ENCODE results near the gene TBL1X. TPM values are rescaled to one million over a fixed set of nuclear protein-coding genes. Genes with fewer than 3 reads are reported as not detected.
"Not testable (repeated sequence)": the region's sequence is repeated elsewhere in the genome, so short reads cannot be mapped to it uniquely, and the experiment has no call there.

Gene TBL1X
- polyA plus RNA-seq, 1 experiment, result 24.9 TPM

DNA sequence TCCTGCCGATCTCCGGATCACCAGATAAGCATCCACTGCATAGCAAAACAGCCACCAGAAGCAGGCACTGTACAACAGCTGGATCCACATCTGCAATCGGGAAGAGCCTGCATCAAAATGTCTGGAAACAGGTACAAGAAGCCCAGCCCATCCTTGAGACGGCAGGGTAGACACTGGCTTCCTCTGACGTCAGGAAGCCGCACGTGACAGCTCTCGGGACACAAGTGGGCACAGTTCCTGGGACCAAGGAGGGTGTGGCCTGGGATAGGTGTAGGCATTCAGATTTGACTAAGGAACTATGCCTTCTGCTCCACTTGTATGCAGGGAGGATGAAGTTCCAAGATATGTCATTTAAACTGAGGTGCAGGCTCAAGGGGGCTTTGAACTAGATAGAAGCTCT, 294.5 kb downstream of the TBL1X start:
- H3K27ac ChIP-seq (ENCODE audit: low read depth, low read length), result no peak overlapping the region
- H3K27me3 ChIP-seq (ENCODE audit: control insufficient read depth, insufficient read depth, low read length), result peaks cover 4% of the 10 kb centered on the region
- DNase-seq (ENCODE audit: low read depth, low spot score), result no peak
- ChIA-PET CTCF (no interaction called here), POLR2A (no interaction called here)
- no peaks in the 10 kb centered on the region for H3K9me3 ChIP-seq (ENCODE audit: control insufficient read depth, insufficient read depth, low read length)
- H3K4me3 ChIP-seq (ENCODE audit: low read depth, low read length), result no peak overlapping the region
- TF ChIP-seq, protein P1, sequence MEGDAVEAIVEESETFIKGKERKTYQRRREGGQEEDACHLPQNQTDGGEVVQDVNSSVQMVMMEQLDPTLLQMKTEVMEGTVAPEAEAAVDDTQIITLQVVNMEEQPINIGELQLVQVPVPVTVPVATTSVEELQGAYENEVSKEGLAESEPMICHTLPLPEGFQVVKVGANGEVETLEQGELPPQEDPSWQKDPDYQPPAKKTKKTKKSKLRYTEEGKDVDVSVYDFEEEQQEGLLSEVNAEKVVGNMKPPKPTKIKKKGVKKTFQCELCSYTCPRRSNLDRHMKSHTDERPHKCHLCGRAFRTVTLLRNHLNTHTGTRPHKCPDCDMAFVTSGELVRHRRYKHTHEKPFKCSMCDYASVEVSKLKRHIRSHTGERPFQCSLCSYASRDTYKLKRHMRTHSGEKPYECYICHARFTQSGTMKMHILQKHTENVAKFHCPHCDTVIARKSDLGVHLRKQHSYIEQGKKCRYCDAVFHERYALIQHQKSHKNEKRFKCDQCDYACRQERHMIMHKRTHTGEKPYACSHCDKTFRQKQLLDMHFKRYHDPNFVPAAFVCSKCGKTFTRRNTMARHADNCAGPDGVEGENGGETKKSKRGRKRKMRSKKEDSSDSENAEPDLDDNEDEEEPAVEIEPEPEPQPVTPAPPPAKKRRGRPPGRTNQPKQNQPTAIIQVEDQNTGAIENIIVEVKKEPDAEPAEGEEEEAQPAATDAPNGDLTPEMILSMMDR (IDR thresholded peaks at IDR 0.05; ENCODE audit: low read depth, low read length), result no peak

DNA sequence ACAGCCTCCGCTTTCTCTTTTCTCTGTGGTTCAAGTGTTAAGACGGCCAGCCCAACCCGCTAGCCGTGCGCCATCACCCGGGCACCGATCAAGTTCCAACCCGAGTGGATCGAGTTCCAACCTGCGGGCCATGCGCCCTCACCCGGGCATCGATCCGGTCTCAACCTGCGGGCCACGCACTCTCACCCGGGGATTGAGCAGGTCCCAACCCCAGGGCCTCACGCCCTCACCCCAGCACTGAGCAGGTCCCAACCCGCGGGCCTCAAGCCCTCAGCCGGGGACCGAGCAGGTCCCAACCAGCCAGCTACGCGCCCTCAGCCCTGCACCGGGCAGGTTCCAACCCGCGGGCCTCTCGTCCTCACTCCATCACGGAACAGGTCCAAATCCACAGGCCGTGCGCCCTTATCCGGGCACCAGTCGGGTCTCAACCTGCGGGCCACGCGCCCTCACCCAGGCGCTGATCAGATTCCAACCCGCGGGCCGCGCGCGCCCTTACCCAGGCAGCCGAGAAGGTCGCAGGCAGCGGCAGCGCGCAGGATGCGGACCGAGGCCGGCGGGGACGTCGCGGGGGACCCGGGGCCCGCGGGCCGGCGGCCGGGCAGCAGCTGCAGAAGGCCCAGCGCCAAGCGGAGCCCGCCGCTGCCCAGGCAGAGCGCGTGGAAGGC, 300.3 kb downstream of the TBL1X start:
- ChIA-PET CTCF (no interaction called here), POLR2A (no interaction called here)
- TF ChIP-seq, protein P1 (IDR thresholded peaks at IDR 0.05; ENCODE audit: low read depth, low read length), result no peak
- Histone ChIP-seq H3K27me3 (ENCODE audit: control insufficient read depth, insufficient read depth, low read length) (peaks cover 9% of the 10 kb centered on the region), H3K4me3 (ENCODE audit: low read depth, low read length) (no peak overlapping the region), H3K27ac (ENCODE audit: low read depth, low read length) (no peak overlapping the region), H3K9me3 (ENCODE audit: control insufficient read depth, insufficient read depth, low read length) (no peaks in the 10 kb centered on the region; the same call in 1 of the 2 replicates)
- DNase-seq (ENCODE audit: low read depth, low spot score), result no peak

DNA sequence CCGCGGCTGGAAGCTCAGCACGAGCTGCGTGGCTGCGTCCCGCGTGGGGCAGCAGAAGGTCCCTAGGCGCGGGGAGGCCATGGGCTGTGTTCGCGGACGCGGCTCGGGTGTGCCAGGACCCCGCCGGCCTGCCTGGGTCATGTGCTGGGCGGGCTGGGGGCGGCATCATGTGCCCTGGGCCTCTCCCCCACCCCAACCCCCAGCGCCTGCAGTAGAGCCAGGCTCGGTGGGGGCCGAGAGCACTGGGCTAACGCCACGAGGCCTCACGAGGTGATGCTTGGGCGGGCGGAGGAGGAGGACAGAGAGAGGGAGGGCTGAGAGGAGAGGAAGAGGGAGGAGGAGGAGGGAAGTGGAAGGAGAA, 300.9 kb downstream of the TBL1X start, which contains the start of gene GPR143:
Gene GPR143 (minus strand): TSS at position 111 of the 361 bp plus-strand sequence. CDS start 30 bp downstream, at position 81.
- Histone ChIP-seq H3K27ac (ENCODE audit: low read depth, low read length) (no peak within 1 kb of the TSS), H3K4me3 (ENCODE audit: low read depth, low read length) (no peak within 1 kb of the TSS), H3K27me3 (ENCODE audit: control insufficient read depth, insufficient read depth, low read length) (peaks cover 9% of the 10 kb centered on the region), H3K9me3 (ENCODE audit: control insufficient read depth, insufficient read depth, low read length) (no peaks in the 10 kb centered on the region; the same call in 1 of the 2 replicates)
- ChIA-PET CTCF (no interaction called here), POLR2A (no interaction called here)
- TF ChIP-seq, protein P1 (IDR thresholded peaks at IDR 0.05; ENCODE audit: low read depth, low read length), result no peak
- DNase-seq (ENCODE audit: low read depth, low spot score), result no peak

DNA sequence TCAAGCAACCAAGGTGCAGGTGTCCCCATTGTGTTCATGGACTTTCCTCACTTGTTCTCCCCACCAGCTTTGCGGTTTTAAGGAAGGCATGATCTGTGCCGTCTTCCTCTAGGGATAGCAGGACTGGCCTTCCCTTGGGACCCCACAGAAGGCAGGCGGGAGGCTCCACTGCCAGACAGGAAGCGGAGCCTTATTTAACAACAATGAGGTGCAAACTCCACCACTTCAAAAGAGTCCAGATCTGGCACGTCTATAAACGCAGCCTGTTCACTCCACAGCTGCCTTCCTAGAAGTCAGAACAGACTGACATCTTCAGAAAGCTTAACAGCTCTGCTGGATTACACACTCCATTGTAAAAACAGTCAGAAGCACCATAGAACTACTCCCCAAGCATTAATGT, 302.5 kb downstream of the TBL1X start:
- no peak for DNase-seq (ENCODE audit: low read depth, low spot score)
- no peaks in the 10 kb centered on the region; the same call in 1 of the 2 replicates for H3K9me3 ChIP-seq (ENCODE audit: control insufficient read depth, insufficient read depth, low read length)
- POLR2A ChIA-PET, result no interaction called here
- H3K27ac ChIP-seq (ENCODE audit: low read depth, low read length), result no peak overlapping the region
- TF ChIP-seq, protein P1 (IDR thresholded peaks at IDR 0.05; ENCODE audit: low read depth, low read length), result no peak
- peaks cover 9% of the 10 kb centered on the region for H3K27me3 ChIP-seq (ENCODE audit: control insufficient read depth, insufficient read depth, low read length)
- CTCF ChIA-PET, result no interaction called here
- H3K4me3 ChIP-seq (ENCODE audit: low read depth, low read length), result no peak overlapping the region

DNA sequence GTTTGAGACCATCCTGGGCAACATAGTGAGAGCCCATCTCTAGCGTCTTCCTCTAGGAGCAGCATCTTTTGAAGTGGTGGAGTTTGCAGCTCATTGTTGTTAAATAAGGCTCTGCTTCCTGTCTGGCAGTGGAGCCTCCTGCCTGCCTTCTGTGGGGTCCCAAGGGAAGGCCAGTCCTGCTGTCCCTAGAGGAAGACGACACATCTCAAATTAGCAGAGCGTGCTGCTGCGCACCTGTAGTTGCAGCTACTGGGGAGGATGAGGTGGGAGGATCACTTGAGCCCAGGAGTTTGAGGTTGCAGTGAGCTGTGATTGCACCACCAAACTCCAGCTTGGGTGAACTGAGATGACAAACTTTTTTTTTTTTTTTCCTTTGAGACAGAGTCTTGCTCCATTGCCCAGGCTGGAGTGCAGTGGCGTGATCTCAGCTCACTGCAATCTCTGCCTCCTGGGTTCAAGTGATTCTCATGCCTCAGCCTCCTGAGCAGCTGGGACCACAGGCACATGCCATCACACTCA, 303.5 kb downstream of the TBL1X start:
- DNase-seq (ENCODE audit: low read depth, low spot score); H3K27ac ChIP-seq (ENCODE audit: low read depth, low read length); H3K27me3 ChIP-seq (ENCODE audit: control insufficient read depth, insufficient read depth, low read length); H3K4me3 ChIP-seq (ENCODE audit: low read depth, low read length); CTCF ChIA-PET; H3K9me3 ChIP-seq (ENCODE audit: control insufficient read depth, insufficient read depth, low read length); POLR2A ChIA-PET: not testable (repeated sequence)

Data from AG04450 (cell line).